Astrocyte of the spinal cord (primary cell): ENCODE results near the gene SMC6.
A peak's percentile ranks its signal among the peaks of the same experiment; 100 is the strongest.

Experiments used
- DNase-seq: peaks from one replicate; pipeline ENCODE4 v3.0.0; 2011; ENCODE audit warnings: low read depth, low spot score
- H3K4me3 ChIP-seq: 2 replicates; pipeline ENCODE4 v1.5.1; 2011; ENCODE audit warnings: low read depth, mild to moderate bottlenecking, low read length, moderate library complexity
- in situ Hi-C: cut with HindIII; loops from 2 replicates; pipeline ENCODE4 v1.10.0; 2017; ENCODE audit warnings: low sequenced_read_pairs
- TF ChIP-seq, protein P1 (sequence below): IDR thresholded peaks from 2 replicates; pipeline ENCODE4 v1.5.1; 2012; ENCODE audit warnings: low read depth, mild to moderate bottlenecking, low read length, inconsistent platforms

The SMC6 gene

DNA sequence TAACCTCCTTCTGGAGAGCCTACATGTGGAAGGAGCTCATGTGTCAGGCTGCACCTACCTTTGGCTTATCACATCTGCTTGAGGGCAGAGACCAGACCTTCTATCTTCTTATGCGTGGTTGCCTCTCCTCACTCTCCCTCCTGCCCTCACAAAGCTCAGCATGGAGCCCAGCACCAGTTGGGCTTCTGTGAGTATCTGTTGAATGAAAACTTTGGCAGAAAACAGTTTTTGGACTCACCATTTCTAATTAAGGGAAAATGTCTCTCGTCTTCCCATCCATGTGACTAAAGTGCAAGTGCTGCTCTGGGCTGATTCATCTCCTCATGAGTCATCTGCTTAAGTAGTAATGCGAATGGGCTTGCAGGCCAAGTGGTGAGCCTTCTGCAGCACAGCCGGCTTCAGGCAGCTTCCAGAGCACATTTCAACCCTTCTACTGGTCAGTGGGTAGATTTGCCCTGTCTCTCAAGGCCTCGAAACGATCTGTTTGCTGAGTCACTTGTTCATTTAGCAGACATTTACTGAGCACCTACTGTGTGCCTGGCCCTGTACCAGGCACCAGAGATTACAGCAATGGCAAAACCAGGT, 110.5 kb downstream of the SMC6 start:
- peak; percentile 96 for DNase-seq
- TF ChIP-seq, protein P1, sequence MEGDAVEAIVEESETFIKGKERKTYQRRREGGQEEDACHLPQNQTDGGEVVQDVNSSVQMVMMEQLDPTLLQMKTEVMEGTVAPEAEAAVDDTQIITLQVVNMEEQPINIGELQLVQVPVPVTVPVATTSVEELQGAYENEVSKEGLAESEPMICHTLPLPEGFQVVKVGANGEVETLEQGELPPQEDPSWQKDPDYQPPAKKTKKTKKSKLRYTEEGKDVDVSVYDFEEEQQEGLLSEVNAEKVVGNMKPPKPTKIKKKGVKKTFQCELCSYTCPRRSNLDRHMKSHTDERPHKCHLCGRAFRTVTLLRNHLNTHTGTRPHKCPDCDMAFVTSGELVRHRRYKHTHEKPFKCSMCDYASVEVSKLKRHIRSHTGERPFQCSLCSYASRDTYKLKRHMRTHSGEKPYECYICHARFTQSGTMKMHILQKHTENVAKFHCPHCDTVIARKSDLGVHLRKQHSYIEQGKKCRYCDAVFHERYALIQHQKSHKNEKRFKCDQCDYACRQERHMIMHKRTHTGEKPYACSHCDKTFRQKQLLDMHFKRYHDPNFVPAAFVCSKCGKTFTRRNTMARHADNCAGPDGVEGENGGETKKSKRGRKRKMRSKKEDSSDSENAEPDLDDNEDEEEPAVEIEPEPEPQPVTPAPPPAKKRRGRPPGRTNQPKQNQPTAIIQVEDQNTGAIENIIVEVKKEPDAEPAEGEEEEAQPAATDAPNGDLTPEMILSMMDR = no peak
- no peak overlapping the region for H3K4me3 ChIP-seq
- in situ Hi-C loops = no loop called here

DNA sequence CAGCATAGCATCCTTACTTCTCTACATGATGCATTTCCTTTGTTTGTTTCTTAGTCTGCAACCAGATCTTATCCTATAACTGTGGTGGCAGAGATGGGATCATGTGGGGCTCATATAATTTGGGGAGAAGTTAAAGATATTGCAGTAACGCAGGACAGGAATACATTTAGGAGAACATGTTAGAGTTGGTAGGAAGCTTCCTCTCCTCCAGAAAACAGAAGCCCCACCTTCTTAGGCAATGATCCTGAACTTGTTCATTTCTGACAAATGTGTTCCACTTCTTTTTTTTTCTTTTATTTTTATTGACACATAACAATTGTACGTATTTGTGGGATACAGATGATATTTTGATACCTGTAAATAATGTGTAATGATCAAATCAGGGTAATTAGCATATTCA, 113.2 kb downstream of the SMC6 start:
- TF ChIP-seq, protein P1 = no peak
- in situ Hi-C loops = no loop called here
- H3K4me3 ChIP-seq = no peak overlapping the region
- DNase-seq = no peak

DNA sequence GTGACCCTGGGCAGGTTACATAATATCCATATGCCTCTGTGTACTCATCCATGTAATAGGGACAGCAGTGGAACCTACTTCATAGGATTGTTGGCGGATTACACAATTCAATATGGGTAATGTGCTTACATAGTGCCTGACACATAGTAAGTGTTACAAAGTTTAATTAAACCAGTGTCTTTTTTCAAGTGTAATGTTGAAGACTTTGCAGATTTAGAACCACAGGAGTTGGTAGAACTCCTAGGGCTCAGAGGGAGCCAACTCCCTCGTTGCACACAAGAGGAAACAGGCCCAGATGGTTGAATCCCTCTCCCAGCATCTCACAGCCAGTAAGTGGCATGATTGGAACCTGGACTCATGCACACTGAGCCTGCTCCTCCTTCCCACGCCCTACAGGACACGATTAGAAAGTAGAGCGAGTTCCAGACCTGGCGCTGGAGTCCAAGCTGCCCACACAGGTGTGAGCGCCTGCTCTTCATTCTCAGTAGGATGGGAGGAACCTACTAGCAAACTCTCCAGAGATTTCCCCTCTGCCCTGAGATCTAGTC, 115.3 kb downstream of the SMC6 start:
- in situ Hi-C loops = no loop called here
- TF ChIP-seq, protein P1 = no peak
- DNase-seq = no peak
- no peak overlapping the region for H3K4me3 ChIP-seq

DNA sequence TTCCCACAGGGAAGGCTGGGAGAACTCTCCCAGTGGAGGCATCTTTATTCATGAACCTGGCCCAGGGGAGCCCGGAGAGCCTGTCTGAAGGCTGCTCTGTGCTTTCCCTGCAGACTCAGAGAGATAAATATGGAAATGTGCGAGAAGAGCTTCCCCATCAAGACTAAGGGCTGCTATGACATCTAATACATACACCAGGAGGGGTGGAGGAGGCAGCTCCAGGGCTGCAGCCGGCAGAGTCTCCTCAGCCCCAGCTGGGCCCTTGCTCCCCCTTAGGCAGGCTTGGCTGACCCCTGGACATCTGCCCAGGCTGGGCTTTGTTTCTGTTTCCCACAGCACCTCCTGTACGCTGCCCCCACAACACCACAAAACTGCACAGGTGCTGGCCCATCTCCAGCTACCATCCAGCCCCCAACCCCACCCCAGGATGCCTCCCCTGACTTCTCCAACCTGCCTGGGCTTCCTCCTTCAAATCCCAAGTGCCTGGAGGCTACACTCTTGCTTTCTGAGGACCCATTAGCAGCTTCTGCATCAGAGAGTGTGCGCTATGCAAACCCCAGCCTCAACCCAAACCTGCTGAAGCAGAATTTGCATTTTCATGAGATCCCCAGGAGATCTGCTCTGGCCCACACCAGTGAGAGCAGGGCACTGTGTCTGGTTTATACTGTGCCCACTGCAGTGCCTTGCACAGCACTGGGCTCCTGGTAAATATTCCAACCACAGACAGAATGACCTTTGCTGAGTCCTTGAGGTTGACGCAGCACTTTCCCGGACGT, 116.3 kb downstream of the SMC6 start:
- in situ Hi-C loops = no loop called here
- H3K4me3 ChIP-seq = no peak overlapping the region
- DNase-seq = no peak
- TF ChIP-seq, protein P1 = no peak

DNA sequence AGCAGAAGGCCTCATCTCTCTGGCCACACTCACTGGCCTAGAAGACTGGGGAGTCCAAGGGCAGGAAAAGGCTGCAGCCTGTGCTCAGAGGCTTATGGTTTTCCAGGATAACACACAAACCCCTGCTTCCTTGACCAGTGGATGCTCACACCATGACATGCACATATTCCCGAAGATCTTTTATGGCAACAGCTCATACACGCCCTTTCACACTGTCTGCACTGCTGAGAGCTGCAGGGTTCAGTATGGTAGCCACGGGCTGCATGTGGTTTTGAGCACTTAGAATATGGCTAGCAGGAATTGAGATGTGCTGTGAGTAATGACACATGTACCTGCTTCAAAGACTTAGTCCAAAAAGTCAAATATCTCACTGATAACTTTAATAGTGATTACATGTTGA, 117.4 kb downstream of the SMC6 start:
- no peak for DNase-seq
- no peak overlapping the region for H3K4me3 ChIP-seq
- TF ChIP-seq, protein P1 = no peak
- in situ Hi-C loops = no loop called here

DNA sequence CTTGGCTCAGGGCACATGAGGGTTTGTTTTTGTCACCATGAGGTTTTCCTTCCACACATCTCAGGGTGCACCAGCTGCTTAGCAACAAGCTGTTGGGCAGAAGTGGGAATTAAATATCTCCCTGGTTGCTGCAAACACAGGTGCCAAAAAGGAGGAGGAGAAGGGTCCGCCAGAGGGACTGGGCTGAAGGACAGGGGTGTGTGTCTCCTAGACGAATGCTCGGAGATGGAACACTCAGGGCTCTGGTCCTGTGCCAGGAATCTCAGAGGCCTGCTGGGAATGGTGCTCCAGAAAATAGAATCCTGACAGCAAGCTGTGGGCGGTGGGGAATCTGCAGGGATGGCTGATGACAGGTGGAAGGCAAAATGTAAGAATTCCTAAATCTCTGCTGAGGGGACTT, 118.6 kb downstream of the SMC6 start:
- TF ChIP-seq, protein P1 = no peak
- no peak overlapping the region for H3K4me3 ChIP-seq
- in situ Hi-C loops = no loop called here
- DNase-seq = no peak
